GM12891 (cell line): Measurements from ENCODE around the gene NEURL2.
A peak's percentile ranks its signal among the peaks of the same experiment; 100 is the strongest.

Source experiments
- DNase-seq: peaks from one replicate; pipeline ENCODE4 v3.0.0; 2011; ENCODE audit warnings: low spot score; ENCODE audit not compliant: insufficient read length
- FAIRE-seq: peaks from 2 replicates; lab custom pipeline; 2011; peaks lifted over from hg19 to GRCh38; lab: Jason Lieb, UNC
- PAX5 ChIP-seq: IDR thresholded peaks from 2 replicates; pipeline ENCODE4 v1.6.1; 2011; ENCODE audit warnings: low read length, moderate library complexity, mild to moderate bottlenecking; ENCODE audit not compliant: insufficient read depth, severe bottlenecking
- POLR2A ChIP-seq: IDR thresholded peaks from 2 replicates; pipeline ENCODE4 v1.6.1; 2011; ENCODE audit warnings: low read depth, low read length, control low read depth
- POLR2AphosphoS5 ChIP-seq: IDR thresholded peaks from 2 replicates; pipeline ENCODE4 v1.6.1; 2011; ENCODE audit warnings: low read depth, low read length, control low read depth
- POU2F2 ChIP-seq: IDR thresholded peaks from 2 replicates; pipeline ENCODE4 v1.6.1; 2011; ENCODE audit warnings: low read depth, mild to moderate bottlenecking, control low read depth, low read length, moderate library complexity
- SPI1 ChIP-seq: IDR thresholded peaks from 2 replicates; pipeline ENCODE4 v1.6.1; 2011; ENCODE audit warnings: low read depth, low read length, control low read depth
- TAF1 ChIP-seq: IDR thresholded peaks from 2 replicates; pipeline ENCODE4 v1.6.1; 2011; ENCODE audit warnings: low read depth, low read length, control low read depth

Gene NEURL2

DNA sequence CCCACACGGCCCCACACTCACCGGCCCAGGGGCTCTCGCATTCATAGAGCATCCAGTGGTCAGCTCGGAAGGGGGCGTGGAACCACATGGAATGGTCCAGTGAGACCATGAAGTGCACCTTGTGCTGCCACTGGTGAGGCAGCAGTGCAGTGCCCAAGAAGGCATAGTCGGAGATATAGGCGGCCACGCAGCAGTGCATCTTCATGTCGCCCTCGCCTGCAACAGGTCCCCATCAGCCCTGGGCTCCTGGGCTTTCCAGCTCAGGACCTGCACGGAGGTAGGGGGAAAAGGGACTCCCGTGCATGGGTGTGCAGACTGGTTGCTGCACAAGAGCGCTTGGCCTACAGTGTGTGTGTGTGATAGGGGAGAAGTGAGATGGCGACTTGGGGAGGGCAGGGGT is 47.5 kb downstream of the NEURL2 start:
- no peak for FAIRE-seq
- DNase-seq, result no peak
- TF ChIP-seq PAX5 (no peak), POLR2A (no peak), POLR2AphosphoS5 (no peak), TAF1 (no peak), SPI1 (no peak), POU2F2 (no peak)

DNA sequence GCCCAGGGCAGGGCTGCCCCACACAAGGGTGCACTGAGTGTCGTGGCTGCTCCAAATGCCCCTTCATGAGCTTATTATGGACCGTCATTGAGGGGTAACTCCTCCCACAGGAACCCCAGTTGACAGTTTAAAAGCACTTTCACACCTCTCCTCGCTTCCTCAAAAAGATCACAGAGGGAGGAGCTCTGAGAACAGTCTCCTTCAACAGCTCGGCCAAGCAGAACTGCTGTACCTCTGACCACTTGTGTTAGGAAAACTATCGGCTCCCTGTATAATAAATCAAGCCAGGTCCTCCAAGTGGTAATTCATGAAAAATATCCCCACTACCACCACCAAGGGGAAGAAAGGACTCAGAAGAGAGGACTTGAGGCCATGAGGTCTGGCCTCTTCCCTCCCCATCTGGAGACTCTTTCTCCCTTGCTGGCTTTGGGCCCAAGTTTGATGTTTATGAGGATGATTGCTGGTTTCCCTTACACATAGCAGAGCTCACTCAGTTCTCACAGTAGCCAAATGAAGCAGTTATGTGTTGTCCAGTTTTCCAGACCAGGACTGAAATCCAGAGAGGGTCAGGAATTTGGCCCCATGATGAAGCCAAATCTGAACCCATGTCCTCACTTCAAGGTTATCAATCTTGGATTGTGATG is 48.7 kb downstream of the NEURL2 start:
- FAIRE-seq, result peak; percentile 83
- TF ChIP-seq PAX5 (no peak), SPI1 (peak; percentile 83)

GRCh38 chr20:45841407-45842129 is 49.4 kb downstream of the NEURL2 start:
- FAIRE-seq, result no peak
- TF ChIP-seq POLR2A (no peak), POU2F2 (no peak), PAX5 (no peak), SPI1 (no peak), POLR2AphosphoS5 (no peak), TAF1 (no peak)
- DNase-seq, result no peak

More for the DNA sequence above, 48.7 kb downstream of the NEURL2 start:
- DNase-seq, result peak; percentile 64

GRCh38 chr20:45840700-45841198 is 50.3 kb downstream of the NEURL2 start:
- TF ChIP-seq POU2F2 (no peak), TAF1 (no peak), PAX5 (no peak), POLR2AphosphoS5 (no peak)
- DNase-seq (no peak), FAIRE-seq (no peak)
